Endodermal cell (in vitro differentiated cells): ENCODE measurements around the gene MTMR12. TPM values are rescaled to one million over a fixed set of nuclear protein-coding genes. Genes with fewer than 3 reads are reported as not detected.

Experiments
- DNase-seq: peaks from one replicate; pipeline ENCODE4 v3.0.0-alpha.2; 2017
- H3K27ac ChIP-seq: 2 replicates; pipeline ENCODE4 v1.5.1; 2013; ENCODE audit warnings: mild to moderate bottlenecking, low read depth, low read length, moderate library complexity
- H3K27me3 ChIP-seq: 2 replicates; pipeline ENCODE4 v1.6.1; 2013; ENCODE audit warnings: mild to moderate bottlenecking, low read length, moderate library complexity; ENCODE audit not compliant: insufficient read depth, control insufficient read depth, poor library complexity, severe bottlenecking
- H3K36me3 ChIP-seq: 2 replicates; pipeline ENCODE4 v1.7.0; 2013; ENCODE audit warnings: mild to moderate bottlenecking, low read length, moderate library complexity; ENCODE audit not compliant: control insufficient read depth, insufficient read depth
- H3K4me1 ChIP-seq: one replicate; pipeline ENCODE4 v1.7.0; 2013; ENCODE audit warnings: low read length; ENCODE audit not compliant: control insufficient read depth, insufficient read depth
- H3K4me3 ChIP-seq: 2 replicates; pipeline ENCODE4 v1.5.1; 2013; ENCODE audit warnings: mild to moderate bottlenecking, low read length, moderate library complexity
- H3K9ac ChIP-seq: 2 replicates; pipeline ENCODE4 v1.6.1; 2013; ENCODE audit warnings: mild to moderate bottlenecking, low read length, moderate library complexity; ENCODE audit not compliant: poor library complexity, severe bottlenecking; ENCODE audit errors: extremely low read depth
- H3K9me3 ChIP-seq: 2 replicates; pipeline ENCODE4 v1.6.1; 2013; ENCODE audit warnings: mild to moderate bottlenecking, low read length, moderate library complexity; ENCODE audit not compliant: control insufficient read depth
- H3K27ac Mint-ChIP-seq: 2 replicates; pipeline ENCODE4 v1.8.0; 2020; ENCODE audit warnings: mixed read lengths
- H3K27me3 Mint-ChIP-seq: 2 replicates; pipeline ENCODE4 v1.8.0; 2021; ENCODE audit warnings: mild to moderate bottlenecking, mixed read lengths; ENCODE audit not compliant: insufficient read depth
- H3K36me3 Mint-ChIP-seq: 2 replicates; pipeline ENCODE4 v1.8.0; 2020; ENCODE audit warnings: low read depth, mixed read lengths
- H3K4me1 Mint-ChIP-seq: 2 replicates; pipeline ENCODE4 v1.8.0; 2020; ENCODE audit warnings: mixed read lengths
- H3K4me3 Mint-ChIP-seq: 2 replicates; pipeline ENCODE4 v1.8.0; 2020; ENCODE audit warnings: mild to moderate bottlenecking, moderate library complexity, mixed read lengths
- H3K9me3 Mint-ChIP-seq: 2 replicates; pipeline ENCODE4 v1.8.0; 2020; ENCODE audit warnings: mild to moderate bottlenecking, mixed read lengths
- CTCF ChIP-seq: fragments of 200-600 bp; sonication (generic); conservative IDR thresholded peaks from 2 replicates; pipeline ENCODE4 v1.5.0; 2021; ENCODE audit warnings: antibody characterized with exemption, mild to moderate bottlenecking
- WGBS, 2 experiments: methylation state at CpG; one replicate each; pipeline versions ENCODE4 v1.1.5 to v1.1.7; 2013; ENCODE audit warnings: missing lambda C conversion rate in 2 of 2, mixed read lengths in 1 of 2; ENCODE audit not compliant: insufficient coverage in 1 of 2, insufficient read length in 1 of 2; 5-methylcytosine and 5-hydroxymethylcytosine counted together
- total RNA-seq, 2 donors: library from RNA; stranded (reverse); fragmentation: NEBNext Ultra II Directional in 1 of 2; extraction: Animal tissue kit (Norgen Biotek cat#: 25700) in 1 of 2; gene quantifications; 2 replicates in 1 of 2; 3 replicates in 1 of 2; pipeline ENCODE4 v1.2.1, GENCODE V29; 2021

MTMR12 gene
- total RNA-seq, 2 donors from 2014 or later, result 32.7 to 33.3 TPM

GRCh38 chr5:32225445-32225844 is 87.3 kb downstream of the MTMR12 start:
- Histone ChIP-seq H3K4me3 (no peak overlapping the region), H3K27me3 (no peaks in the 10 kb centered on the region), H3K4me1 (no peaks in the 10 kb centered on the region), H3K9ac (no peak overlapping the region), H3K9me3 (no peaks in the 10 kb centered on the region), H3K36me3 (peaks cover 40% of the 10 kb centered on the region), H3K27ac (no peak overlapping the region)
- H3K36me3 Mint-ChIP-seq, result peaks cover 34% of the 10 kb centered on the region
- no peak for DNase-seq
- TF ChIP-seq CTCF, result no peak
- no peaks in the 10 kb centered on the region for H3K27me3 Mint-ChIP-seq
- H3K27ac Mint-ChIP-seq, result no peak overlapping the region
- H3K4me1 Mint-ChIP-seq, result no peaks in the 10 kb centered on the region
- H3K4me3 Mint-ChIP-seq, result no peak overlapping the region
- 89 to 94% methylated on average over 2 to 5 of the region's 5 CpGs for WGBS, 2 experiments
- H3K9me3 Mint-ChIP-seq, result peaks cover 3% of the 10 kb centered on the region

- Histone ChIP-seq H3K4me1 (no peaks in the 10 kb centered on the region), H3K9me3 (no peaks in the 10 kb centered on the region), H3K4me3 (no peak overlapping the region), H3K9ac (no peak overlapping the region), H3K27ac (no peak overlapping the region), H3K27me3 (no peaks in the 10 kb centered on the region), H3K36me3 (peaks cover 26% of the 10 kb centered on the region)
- Mint-ChIP-seq H3K27me3 (no peaks in the 10 kb centered on the region), H3K36me3 (peaks cover 21% of the 10 kb centered on the region), H3K9me3 (peaks cover 3% of the 10 kb centered on the region), H3K4me1 (no peaks in the 10 kb centered on the region), H3K27ac (no peak overlapping the region), H3K4me3 (no peak overlapping the region)
- no peak for TF ChIP-seq CTCF
- peak; percentile 67 for DNase-seq
- 40 to 68% methylated on average over 1 of the region's 1 CpG for WGBS, 2 experiments
Observed at GRCh38 chr5:32223972-32224609, 88.6 kb downstream of the MTMR12 start.

GRCh38 chr5:32222723-32223470 is 89.8 kb downstream of the MTMR12 start:
- Histone ChIP-seq H3K4me1 (no peaks in the 10 kb centered on the region), H3K4me3 (no peak overlapping the region), H3K9me3 (no peaks in the 10 kb centered on the region), H3K9ac (no peak overlapping the region), H3K36me3 (peaks cover 17% of the 10 kb centered on the region), H3K27me3 (no peaks in the 10 kb centered on the region), H3K27ac (no peak overlapping the region)
- no peak overlapping the region for H3K4me3 Mint-ChIP-seq
- no peak for TF ChIP-seq CTCF
- peaks cover 3% of the 10 kb centered on the region for H3K9me3 Mint-ChIP-seq
- WGBS, 2 experiments, result 95% methylated on average over 4 of the region's 5 CpGs; no CpG with 5 or more reads in 1 of the 2 experiments
- H3K4me1 Mint-ChIP-seq, result no peaks in the 10 kb centered on the region
- no peak overlapping the region for H3K27ac Mint-ChIP-seq
- DNase-seq, result no peak
- H3K36me3 Mint-ChIP-seq, result peaks cover 12% of the 10 kb centered on the region
- H3K27me3 Mint-ChIP-seq, result no peaks in the 10 kb centered on the region
